Endothelial cell of umbilical vein (primary cell): Measurements from ENCODE around the gene CC2D2A. TPM values are rescaled to one million over a fixed set of nuclear protein-coding genes. Genes with fewer than 3 reads are reported as not detected.

Source experiments
- BruUV-seq: library from RNA; stranded (reverse); fragments of 400-500 nt; replicated peaks from 2 replicates; lab custom pipeline; 2021; lab: Mats Ljungman, UMichigan
- CTCF ChIA-PET: fragments of 300-600, 350-600 bp; sonication (Branson Sonifier 250); formaldehyde crosslinking; loops from one replicate; lab custom pipeline; 2021; ENCODE audit warnings: antibody characterized with exemption, inconsistent platforms; lab: Charles Lee
- POLR2A ChIA-PET: fragments of 300-600, 350-600 bp; sonication (Branson Sonifier 250); formaldehyde crosslinking; loops from one replicate; lab custom pipeline; 2021; ENCODE audit warnings: antibody characterized with exemption, inconsistent platforms; lab: Charles Lee
- DNase-seq: peaks from one replicate; pipeline ENCODE4 v3.0.0-alpha.2; 2011; ENCODE audit warnings: low read depth, low spot score
- FAIRE-seq: peaks from 2 replicates; lab custom pipeline; 2011; peaks lifted over from hg19 to GRCh38; lab: Jason Lieb, UNC
- H2AFZ ChIP-seq: 2 replicates; pipeline ENCODE4 v1.6.0; 2012; ENCODE audit warnings: low read depth, low read length, control low read depth, inconsistent platforms
- H3K27ac ChIP-seq: 2 replicates; pipeline ENCODE4 v1.5.1; 2011; ENCODE audit warnings: low read depth, mild to moderate bottlenecking, control low read depth, low read length, moderate library complexity; ENCODE audit not compliant: insufficient read depth
- H3K27me3 ChIP-seq, 2 experiments: 2 replicates each; pipeline versions ENCODE4 v1.6.0 to v1.6.1; 2011; ENCODE audit warnings: low read length in 2 of 2, mixed read lengths in 1 of 2; ENCODE audit not compliant: control insufficient read depth in 2 of 2, insufficient read depth in 2 of 2
- H3K36me3 ChIP-seq, 2 experiments: 2 replicates in 1 of 2; 3 replicates in 1 of 2; pipeline ENCODE4 v1.5.1; 2011; ENCODE audit warnings: low read length in 2 of 2, mild to moderate bottlenecking in 1 of 2, moderate library complexity in 1 of 2; ENCODE audit not compliant: control insufficient read depth in 2 of 2, insufficient read depth in 2 of 2; ENCODE audit errors: extremely low read depth in 1 of 2
- H3K4me1 ChIP-seq: 3 replicates; pipeline ENCODE4 v1.5.1; 2011; ENCODE audit warnings: mild to moderate bottlenecking, low read length; ENCODE audit not compliant: control insufficient read depth, insufficient read depth; ENCODE audit errors: extremely low read depth
- H3K4me2 ChIP-seq: 2 replicates; pipeline ENCODE4 v1.6.1; 2011; ENCODE audit warnings: low read length, control low read depth, mixed read lengths; ENCODE audit not compliant: insufficient read depth
- H3K4me3 ChIP-seq, 3 experiments: fragments of 200-600 bp in 1 of 3; sonication (generic), shearing (Covaris generic) in 1 of 3; replicated peaks in 1 of 3; 2 replicates each; pipeline ENCODE4 v1.5.1; 2011 to 2016; ENCODE audit warnings: control low read depth in 3 of 3, low read length in 3 of 3, mild to moderate bottlenecking in 2 of 3, inconsistent platforms in 1 of 3, low read depth in 1 of 3, moderate library complexity in 1 of 3; ENCODE audit not compliant: insufficient read depth in 1 of 3
- H3K79me2 ChIP-seq: 2 replicates; pipeline ENCODE4 v1.6.0; 2012; ENCODE audit warnings: low read length, inconsistent platforms; ENCODE audit not compliant: control insufficient read depth, insufficient read depth
- H3K9ac ChIP-seq: replicated peaks from 2 replicates; pipeline ENCODE3; 2011; ENCODE audit warnings: low read length, control low read depth; ENCODE audit not compliant: insufficient read depth; ENCODE audit errors: extremely low read depth
- H3K9me1 ChIP-seq: replicated peaks from 3 replicates; pipeline ENCODE4 v1.6.0; 2011; ENCODE audit warnings: mild to moderate bottlenecking, low read length; ENCODE audit not compliant: control insufficient read depth, insufficient read depth; ENCODE audit errors: extremely low read depth
- H3K9me3 ChIP-seq: replicated peaks from 2 replicates; pipeline ENCODE4 v1.5.1; 2012; ENCODE audit warnings: low read length, inconsistent platforms; ENCODE audit not compliant: control insufficient read depth, insufficient read depth
- H4K20me1 ChIP-seq: replicated peaks from 2 replicates; pipeline ENCODE3; 2011; ENCODE audit warnings: mild to moderate bottlenecking, low read length; ENCODE audit not compliant: control insufficient read depth, insufficient read depth; ENCODE audit errors: extremely low read depth
- EZH2 ChIP-seq: IDR thresholded peaks from 2 replicates; pipeline ENCODE4 v1.6.1; 2012; ENCODE audit warnings: borderline replicate concordance, low read depth, mild to moderate bottlenecking, moderate library complexity, low read length, inconsistent platforms; ENCODE audit not compliant: severe bottlenecking
- FOS ChIP-seq: IDR thresholded peaks from 2 replicates; pipeline ENCODE4 v1.6.1; 2011; ENCODE audit warnings: mild to moderate bottlenecking, low read length, moderate library complexity, borderline replicate concordance; ENCODE audit not compliant: insufficient read depth
- GATA2 ChIP-seq: IDR thresholded peaks from 2 replicates; pipeline ENCODE4 v1.7.0; 2011; ENCODE audit warnings: low read depth, mild to moderate bottlenecking, moderate library complexity, mixed read lengths, low read length; ENCODE audit not compliant: insufficient read length, insufficient read depth
- JUN ChIP-seq: IDR thresholded peaks from 2 replicates; pipeline ENCODE4 v1.6.1; 2011; ENCODE audit warnings: borderline replicate concordance, low read depth; ENCODE audit not compliant: insufficient read length, insufficient read depth
- MYC ChIP-seq: IDR thresholded peaks from one replicate; pipeline ENCODE4 v1.6.1; 2011; ENCODE audit warnings: mild to moderate bottlenecking, low read depth, low read length
- POLR2A ChIP-seq: IDR thresholded peaks from 2 replicates; pipeline ENCODE4 v1.6.1; 2012; ENCODE audit warnings: low read depth, mild to moderate bottlenecking, control low read depth, low read length
- POLR2AphosphoS5 ChIP-seq: IDR thresholded peaks from 2 replicates; pipeline ENCODE4 v1.6.1; 2012; ENCODE audit warnings: low read depth, mild to moderate bottlenecking, control low read depth, low read length, moderate library complexity; ENCODE audit not compliant: insufficient read depth
- dilution Hi-C: fragments of 300-500 bp; cut with MboI; formaldehyde crosslinking; loops from one replicate; pipeline ENCODE4 v1.15.0; 2019; ENCODE audit warnings: low sequenced_read_pairs; ENCODE audit not compliant: extremely low pct_ligation_motif_present
- intact Hi-C: fragments of 100-400 bp; cut with micrococcal nuclease; formaldehyde crosslinking; loops from one replicate; pipeline ENCODE4 v1.10.0; 2022
- polyA plus RNA-seq, 4 experiments: library from polyadenylated mRNA; depleted of rRNA in 3 of 4; stranded (reverse) in 3 of 4; unstranded in 1 of 4; fragments of >200 nt; gene quantifications; 2 replicates each; pipeline versions ENCODE4 v1.2.1 to v1.2.3, GENCODE V29; 2011 to 2012; ENCODE audit warnings: missing spikeins in 1 of 4
- total RNA-seq: library from RNA; stranded (reverse); gene quantifications from 2 replicates; pipeline ENCODE4 v1.2.3, GENCODE V29; 2021
- TF ChIP-seq, protein P1 (sequence below): IDR thresholded peaks from 2 replicates; pipeline ENCODE4 v1.6.1; 2011; ENCODE audit not compliant: insufficient read depth, insufficient read length
- TF ChIP-seq, protein P2 (sequence below), 2 donors: IDR thresholded peaks; 1 replicate in 1 of 2; 2 replicates in 1 of 2; pipeline ENCODE4 v1.5.1; 2011; ENCODE audit warnings: low read length in 2 of 2, mild to moderate bottlenecking in 2 of 2, moderate library complexity in 2 of 2, control low read depth in 1 of 2, inconsistent platforms in 1 of 2, low read depth in 1 of 2; ENCODE audit not compliant: insufficient read depth in 1 of 2; ENCODE audit errors: extremely low read depth in 1 of 2

CC2D2A gene
- total and polyA plus RNA-seq, 2 donors (not counting 3 experiments of a cell fraction or from before 2014, with no cell fraction given) = 10.2 to 22.4 TPM

DNA sequence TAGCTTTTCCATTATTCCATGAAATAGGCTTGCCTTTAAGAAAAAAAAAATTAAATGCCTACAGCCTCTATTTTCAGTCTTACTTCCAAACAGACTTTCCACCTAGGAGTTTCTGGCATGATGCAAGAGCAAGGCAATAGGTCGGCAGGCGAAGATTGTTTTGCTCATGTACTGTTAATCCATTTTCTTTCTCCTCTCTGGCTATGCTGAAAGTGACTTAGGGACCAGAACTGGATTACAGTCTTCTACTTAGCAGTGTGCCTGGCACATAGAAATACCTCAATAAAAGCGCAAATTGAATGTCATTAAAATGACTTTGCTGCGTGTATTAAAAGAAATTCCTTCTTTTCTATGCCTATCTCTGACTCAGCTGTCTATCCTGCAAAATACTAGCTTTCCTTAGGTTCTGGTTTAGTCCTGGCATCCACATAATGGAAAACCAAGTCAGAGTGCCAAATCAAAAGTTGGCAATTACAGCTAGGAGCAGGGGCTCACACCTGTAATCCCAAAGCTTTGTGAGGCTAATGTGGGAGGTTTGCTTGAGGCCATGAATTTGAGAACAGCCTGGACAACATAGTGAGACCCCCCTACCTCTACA, 51.9 kb downstream of the CC2D2A start:
- Histone ChIP-seq H3K36me3 (no peaks in the 10 kb centered on the region), H2AFZ (no peak overlapping the region), H3K9me1 (no peaks in the 10 kb centered on the region), H3K4me3 (no peak overlapping the region), H3K27me3 (no peaks in the 10 kb centered on the region), H3K4me1 (no peaks in the 10 kb centered on the region), H3K27ac (no peak overlapping the region), H3K79me2 (no peaks in the 10 kb centered on the region), H3K9ac (no peak overlapping the region), H3K9me3 (no peaks in the 10 kb centered on the region), H3K4me2 (no peak overlapping the region), H4K20me1 (no peaks in the 10 kb centered on the region)
- FAIRE-seq (no peak), DNase-seq (no peak)
- intact Hi-C loops (no loop called here), dilution Hi-C loops (no loop called here)
- CTCF ChIA-PET = interaction anchor here (1.4 kb wide), 1 partner anchor 47 kb away, joined by 3 read pairs; no protein-coding TSS in a partner anchor
- TF ChIP-seq POLR2AphosphoS5 = no peak
- TF ChIP-seq, protein P1, sequence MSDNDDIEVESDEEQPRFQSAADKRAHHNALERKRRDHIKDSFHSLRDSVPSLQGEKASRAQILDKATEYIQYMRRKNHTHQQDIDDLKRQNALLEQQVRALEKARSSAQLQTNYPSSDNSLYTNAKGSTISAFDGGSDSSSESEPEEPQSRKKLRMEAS = no peak
- TF ChIP-seq, protein P2, sequence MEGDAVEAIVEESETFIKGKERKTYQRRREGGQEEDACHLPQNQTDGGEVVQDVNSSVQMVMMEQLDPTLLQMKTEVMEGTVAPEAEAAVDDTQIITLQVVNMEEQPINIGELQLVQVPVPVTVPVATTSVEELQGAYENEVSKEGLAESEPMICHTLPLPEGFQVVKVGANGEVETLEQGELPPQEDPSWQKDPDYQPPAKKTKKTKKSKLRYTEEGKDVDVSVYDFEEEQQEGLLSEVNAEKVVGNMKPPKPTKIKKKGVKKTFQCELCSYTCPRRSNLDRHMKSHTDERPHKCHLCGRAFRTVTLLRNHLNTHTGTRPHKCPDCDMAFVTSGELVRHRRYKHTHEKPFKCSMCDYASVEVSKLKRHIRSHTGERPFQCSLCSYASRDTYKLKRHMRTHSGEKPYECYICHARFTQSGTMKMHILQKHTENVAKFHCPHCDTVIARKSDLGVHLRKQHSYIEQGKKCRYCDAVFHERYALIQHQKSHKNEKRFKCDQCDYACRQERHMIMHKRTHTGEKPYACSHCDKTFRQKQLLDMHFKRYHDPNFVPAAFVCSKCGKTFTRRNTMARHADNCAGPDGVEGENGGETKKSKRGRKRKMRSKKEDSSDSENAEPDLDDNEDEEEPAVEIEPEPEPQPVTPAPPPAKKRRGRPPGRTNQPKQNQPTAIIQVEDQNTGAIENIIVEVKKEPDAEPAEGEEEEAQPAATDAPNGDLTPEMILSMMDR (IDR thresholded peaks at IDR 0.05; ENCODE audit: extremely low read depth in 1 of 2, insufficient read depth in 1 of 2, low read depth in 1 of 2, low read length in 2 of 2) = no peak
- TF ChIP-seq FOS = no peak
- no peak for TF ChIP-seq EZH2
- TF ChIP-seq GATA2 = no peak
- no peak for TF ChIP-seq MYC
- no peak for TF ChIP-seq POLR2A
- TF ChIP-seq JUN = no peak
- BruUV-seq = no TSS peak
- POLR2A ChIA-PET = no interaction called here
